GM21576 (cell line): ENCODE measurements around the gene SMIM13.

Source experiments
- ATAC-seq: cut with Tn5 transposase; IDR thresholded peaks from one replicate; pipeline ENCODE4 v1.9.1; 2021; ENCODE audit warnings: mild to moderate bottlenecking, moderate library complexity; ENCODE audit not compliant: unreplicated experiment

SMIM13 gene

DNA sequence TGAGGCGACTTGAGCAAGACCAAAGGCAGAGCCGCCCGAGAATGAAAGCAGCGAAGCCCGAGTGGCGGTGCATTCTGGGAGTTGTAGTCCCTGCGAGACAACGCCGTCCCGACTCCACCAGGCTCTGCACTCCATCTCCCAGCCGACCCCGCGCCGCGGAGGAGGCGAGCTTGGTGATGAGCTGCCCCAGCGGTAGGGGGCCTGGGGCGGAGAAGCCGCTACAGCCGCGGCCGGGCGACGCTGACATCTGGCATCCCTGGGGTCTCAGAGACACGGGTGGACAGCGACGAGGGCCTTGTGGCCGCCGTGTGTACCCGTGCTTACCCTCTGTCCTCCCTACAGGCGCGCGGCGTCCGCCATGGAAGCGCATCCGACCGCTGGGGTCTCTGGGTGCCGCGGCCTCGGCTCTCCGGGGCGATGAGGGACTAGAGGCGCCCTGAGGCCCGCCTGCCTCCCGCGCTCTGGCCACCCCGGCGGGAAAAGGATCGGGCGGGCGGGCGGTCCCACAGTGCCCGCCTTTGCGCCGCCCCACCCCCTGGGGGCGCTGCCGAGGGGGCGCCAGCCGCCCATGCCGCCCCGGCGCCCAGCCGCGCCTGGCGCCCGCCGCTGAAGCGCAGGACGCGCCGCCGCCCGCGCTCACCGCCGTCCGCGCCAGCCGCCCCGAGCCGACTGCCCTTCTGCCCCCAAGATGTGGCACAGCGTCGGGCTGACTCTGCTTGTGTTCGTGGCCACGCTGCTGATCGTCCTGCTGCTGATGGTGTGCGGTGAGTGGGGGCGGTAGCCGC is at the start of gene SMIM13:
TSS of gene SMIM13 (plus strand) at position 209 of the 785 bp plus-strand sequence. CDS start at position 689, 480 bp downstream.
- ATAC-seq = peak; percentile 90

DNA sequence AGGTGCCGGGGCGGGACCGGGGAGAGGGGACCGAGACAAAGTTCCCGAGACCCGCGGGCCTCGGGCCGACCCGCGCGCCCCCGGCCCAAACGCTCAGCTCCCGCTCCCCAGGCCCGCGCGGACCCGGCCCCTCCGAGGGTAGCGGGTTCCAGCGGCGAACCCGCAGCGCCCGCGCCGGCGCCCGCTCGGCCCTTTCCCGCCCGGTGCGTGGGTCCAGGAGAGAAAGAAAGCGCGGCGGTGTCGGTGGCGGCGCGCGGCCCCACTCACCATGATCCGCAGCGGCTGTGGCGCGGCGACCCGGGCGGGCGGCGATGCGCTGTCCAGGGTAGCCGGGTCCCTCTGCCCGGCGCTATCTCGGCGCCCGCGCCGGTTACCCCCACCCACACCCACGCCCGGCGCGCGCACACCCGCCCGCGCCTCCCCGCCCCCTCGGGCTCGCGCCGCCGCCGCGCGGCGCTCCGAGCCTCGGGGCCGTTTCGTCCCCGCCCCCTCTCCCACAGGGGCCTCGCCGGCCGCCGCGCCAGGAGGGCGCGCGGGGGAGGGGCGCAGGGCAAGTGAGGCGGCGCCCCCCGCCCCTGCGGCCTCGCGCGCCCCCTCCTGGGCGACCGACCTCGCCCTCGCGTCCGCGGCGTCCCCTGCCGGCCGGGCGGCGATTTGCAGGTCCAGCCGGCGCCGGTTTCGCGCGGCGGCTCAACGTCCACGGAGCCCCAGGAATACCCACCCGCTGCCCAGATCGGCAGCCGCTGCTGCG is 49.5 kb upstream of the SMIM13 start, which contains the start of gene ELOVL2:
TSS of gene ELOVL2 (minus strand) at position 345 of the 751 bp plus-strand sequence. CDS start at position 270, 75 bp downstream.
- ATAC-seq = peak; percentile 61

DNA sequence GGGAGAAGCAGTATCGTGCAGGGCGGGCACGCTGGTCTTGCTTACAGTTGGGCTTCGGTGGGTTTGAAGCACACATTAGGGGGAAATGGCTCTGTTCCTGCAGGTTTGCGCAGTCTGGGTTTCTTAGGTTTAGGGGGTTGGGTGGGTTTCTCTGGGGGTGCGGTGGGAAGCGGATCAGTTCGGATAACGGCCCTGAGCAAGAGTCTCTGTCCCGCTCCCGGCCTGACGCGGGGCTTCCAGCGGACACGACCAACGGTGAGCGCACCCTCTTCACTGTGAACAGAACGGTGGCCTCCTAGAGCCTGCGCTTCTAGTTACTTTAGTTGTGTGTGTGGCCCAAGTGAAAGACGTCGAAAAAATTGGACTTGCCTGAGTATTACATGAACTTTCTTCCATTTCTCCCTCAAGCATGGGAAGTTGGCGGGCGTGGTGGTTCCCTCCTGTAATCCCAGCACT is 48.9 kb upstream of the SMIM13 start:
- no peak for ATAC-seq

DNA sequence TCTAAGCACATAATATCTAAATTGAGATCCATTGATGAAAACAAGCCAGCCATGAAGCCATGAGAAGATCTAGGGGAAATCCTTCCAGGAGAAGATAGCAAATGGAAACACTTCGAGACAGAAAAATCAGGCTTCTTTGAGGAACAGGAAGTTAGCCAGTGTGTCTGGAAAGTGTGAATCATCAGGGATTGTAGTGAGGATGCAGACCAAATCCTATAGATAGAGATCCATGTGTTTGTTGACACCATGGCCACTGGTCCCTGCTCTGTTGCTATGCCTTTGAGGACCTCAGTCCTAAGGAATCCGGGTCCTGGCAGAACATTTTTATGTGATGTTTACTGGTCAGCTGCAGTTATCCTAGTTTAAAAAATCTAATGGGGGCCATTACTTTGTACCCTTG is 42.9 kb upstream of the SMIM13 start:
- no peak for ATAC-seq

DNA sequence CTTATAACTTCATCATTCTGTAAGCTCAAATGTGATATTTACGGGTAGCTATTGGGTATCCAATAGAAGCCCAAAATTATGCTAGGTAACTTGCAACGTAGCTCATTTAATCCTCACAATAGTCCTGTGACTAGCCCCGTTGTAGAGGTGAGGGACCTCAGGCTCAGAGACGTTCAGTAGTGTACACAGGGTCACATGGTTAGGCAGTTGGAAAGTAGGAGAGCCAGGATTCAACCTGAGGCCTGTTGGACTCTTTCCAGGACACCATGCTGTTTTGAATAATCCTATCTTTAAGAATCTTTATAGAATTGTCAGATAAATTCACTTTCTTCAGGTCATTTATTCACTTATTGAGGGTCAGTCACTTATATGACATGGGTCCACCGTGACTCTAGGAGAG is 40.3 kb upstream of the SMIM13 start:
- ATAC-seq = no peak

DNA sequence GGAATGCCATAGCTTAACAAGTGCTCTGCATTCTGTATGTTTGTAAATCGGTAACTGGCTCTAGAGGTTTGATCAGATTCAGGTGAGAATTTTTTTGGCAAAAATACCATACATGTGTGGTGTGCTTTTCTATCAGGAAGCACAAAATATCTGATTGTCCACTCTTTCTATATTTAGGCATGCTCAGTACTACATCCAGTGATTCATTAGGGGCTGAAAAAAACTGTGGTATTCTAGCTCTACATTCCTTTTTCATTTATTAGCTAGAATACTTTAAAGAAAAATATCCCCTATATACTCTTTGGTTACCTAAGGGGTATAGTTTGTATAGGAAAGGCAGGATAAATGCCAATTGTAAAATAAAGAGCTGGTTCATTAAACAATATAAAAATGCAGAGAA is 38.9 kb upstream of the SMIM13 start:
- no peak for ATAC-seq

DNA sequence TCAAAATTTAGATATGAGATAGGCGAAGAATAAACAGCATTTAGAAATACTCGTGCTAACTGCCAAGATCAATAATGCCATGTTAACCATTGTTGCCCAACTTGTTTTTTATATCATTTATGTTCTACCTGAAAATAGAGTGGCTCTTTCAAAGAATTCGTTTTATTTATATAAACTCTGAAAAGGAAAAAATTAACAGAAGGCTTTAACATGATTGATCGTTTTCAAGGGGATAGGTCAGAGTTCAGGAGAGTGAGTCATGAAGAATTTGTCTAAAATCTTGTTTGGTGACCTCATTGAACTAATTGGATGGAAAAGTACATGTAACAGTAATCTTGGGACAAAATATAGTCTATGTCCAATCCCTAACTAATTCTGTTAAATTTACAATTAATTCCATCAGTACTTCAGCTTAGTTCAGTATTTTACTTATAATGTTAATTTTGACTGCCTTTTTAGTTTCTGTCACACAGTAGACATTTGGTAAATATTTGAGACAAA is 38.5 kb upstream of the SMIM13 start:
- no peak for ATAC-seq

DNA sequence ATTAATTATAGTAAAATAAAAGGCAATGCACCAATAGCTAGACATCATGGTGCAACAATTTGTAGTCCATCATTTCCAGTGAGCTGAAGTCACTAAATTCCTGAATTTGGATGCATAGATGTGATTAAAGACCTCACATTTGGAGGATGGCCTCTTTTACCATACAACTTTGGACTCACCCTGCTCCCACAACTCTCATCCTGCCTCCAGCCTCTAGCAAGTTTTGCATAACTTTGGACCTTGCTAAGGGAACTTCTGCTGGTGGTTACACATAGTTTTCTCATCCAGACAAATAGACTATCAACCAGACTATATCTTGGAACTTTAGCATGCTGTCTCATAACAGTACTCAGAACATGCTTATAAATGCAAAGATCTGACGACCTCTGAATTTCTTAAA is 36.8 kb upstream of the SMIM13 start:
- ATAC-seq = no peak

DNA sequence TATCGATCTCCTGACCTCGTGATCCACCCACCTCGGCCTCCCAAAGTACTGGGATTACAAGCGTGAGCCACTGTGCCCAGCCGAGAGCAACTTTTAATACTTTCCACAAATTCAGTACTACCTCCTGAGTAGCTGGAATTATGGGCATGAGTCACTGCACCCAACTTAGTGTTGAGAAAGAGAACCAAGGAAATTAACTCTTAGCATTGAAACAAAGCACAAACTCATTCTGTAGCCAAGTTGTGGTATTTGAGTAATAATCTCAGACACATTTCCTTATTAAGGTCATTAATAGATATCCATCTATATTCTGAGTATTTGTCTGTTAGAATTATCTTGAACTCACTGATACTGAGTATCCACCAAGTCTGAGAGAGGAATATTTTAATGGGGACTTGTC is 35.2 kb upstream of the SMIM13 start:
- ATAC-seq = no peak

DNA sequence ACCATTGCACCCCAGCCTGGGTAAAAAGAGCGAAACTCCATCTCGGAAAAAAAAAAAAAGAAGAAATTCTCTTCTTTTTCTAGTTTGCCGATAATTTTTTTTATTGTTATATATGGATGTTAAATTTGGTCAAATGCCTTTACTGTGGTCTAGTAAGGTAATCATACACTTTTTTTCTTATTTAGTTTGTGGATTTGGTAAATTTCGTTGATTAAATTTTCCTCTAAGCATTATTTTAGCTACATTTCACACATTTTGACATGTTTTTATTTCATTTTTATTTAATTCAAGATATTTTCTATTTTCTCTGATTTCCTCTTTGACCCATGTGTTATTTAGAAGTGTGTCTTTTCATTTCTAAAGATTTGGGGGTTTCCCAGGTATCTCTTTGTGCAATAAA is 31.6 kb upstream of the SMIM13 start:
- no peak for ATAC-seq

DNA sequence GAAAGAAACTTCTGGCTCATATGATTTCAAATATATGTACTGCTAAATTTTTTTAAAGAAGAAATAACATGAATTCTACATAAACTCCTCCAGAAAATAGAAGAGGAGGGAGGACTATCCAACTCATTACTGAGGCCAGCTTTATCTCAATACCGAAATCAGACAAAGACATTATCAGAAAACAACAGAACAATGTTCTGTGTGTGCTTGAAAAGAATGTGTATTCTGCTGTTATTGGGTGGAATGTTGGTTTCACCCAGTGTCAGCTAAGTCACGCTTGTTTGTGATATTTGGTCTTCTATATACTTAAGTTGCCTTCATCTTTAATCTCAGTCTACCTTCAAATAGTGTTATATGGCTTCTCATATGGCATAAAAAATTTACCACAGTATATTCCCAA is 30.9 kb upstream of the SMIM13 start:
- ATAC-seq = no peak

DNA sequence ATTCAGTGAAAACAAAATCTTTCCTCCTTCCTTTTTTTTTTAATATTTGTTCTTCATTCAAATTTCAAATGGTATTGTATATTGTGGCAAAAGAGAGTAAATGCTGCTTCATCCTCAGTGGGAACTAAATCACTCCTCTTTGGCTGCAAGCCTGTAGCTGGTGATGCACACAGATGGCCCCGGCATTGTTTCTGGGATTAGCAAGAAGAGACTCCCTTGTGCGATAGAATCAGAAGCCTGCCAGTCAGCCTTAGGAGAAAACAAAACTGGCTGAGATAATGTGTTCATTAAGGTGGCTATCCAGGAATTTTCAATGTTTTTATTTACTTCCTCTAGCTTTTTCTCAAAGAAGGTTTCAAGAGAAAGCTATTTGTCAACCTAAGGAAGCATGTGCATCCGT is 28.8 kb upstream of the SMIM13 start:
- no peak for ATAC-seq

DNA sequence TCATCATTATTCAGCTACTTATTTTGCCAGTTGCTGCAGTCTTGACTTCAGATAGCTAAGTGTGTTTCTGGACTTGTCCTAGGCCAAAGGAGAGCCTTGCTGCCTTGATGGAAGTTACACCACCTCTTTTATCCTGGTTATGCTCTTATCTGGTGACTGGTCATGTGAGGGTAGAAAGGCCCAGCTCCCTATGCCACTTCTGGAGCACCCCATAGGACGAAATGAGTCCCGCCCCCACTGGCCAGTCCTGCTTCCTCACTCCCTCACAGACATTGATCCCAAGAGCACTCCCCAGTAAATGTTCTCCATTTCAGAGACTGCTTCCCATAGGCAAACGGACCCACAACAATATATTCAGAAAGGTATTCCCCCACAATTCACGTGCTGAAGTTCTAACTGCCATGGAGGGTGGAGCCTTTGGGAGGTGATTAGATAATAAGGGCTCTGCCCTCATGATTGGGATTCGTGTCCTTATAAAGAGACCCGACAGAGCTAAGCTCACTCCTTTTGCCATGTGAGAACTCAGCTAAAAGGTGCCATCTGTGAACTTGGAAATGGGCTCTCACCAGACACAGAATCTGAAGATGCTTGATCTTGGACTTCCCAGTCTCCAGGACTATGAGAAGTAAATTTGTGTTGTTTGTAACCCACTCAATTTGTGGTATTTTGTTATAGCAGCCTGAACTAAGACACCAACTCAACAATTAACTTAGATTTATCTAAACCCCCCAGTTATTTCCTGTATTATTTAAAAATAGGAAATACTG is 28.0 kb upstream of the SMIM13 start:
- no peak for ATAC-seq

DNA sequence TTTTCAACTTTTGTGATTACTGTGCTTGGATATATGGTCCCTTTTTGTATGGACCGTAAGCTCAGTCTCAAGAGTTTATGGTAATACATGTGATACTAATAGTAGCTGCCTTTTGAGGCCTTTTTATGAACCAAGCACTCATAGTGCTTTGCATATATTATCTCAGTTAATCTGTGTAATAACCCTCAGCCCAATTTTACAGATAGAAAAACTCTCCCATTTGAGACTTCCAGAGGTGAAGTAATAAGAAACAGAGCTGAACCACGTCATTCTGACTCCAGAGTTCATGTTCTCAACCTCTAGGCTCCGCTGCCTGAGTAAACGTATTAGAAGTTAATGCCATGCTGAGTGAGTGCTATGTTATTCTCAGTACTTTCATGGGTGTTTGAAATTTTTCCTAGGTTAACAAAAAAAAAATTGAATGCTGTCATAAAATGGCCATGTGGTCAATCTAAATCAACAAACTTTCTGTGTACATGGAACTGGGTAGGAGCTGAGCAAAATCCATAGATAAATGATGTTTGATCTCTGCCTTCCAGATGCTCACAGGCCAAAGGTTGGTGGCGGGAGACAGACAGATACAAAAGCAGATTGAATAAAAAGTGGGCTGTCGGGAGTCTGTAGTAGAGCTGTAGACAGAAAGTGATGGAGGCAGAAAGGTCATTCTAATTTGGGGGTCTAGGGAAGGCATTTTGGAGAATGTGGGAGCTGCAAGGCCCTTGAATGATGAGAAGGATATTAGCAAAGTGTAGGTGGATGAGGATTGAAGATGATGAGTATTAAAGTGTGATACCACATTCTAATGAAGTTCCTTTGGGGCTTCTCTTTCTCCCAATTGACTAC is 26.9 kb upstream of the SMIM13 start:
- no peak for ATAC-seq

DNA sequence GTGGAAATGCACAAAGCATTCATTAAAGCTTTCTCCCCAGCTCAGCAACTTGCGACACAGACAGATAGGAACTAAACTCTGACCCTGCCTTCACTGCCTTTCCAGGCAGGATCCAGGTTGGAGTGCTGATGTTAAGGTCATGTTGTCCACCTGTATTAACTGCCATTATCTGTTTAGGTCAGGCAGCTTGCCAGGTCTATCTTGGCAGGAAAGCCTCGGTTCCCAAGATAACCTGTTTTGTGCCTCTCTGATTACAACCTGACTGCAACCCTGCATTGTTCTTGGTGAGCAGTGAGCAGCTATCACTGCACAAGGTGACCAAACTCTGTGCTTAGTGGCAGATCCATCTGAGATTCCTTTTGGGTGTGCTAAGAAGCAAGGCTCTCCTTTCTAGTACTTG is 26.3 kb upstream of the SMIM13 start:
- no peak for ATAC-seq

DNA sequence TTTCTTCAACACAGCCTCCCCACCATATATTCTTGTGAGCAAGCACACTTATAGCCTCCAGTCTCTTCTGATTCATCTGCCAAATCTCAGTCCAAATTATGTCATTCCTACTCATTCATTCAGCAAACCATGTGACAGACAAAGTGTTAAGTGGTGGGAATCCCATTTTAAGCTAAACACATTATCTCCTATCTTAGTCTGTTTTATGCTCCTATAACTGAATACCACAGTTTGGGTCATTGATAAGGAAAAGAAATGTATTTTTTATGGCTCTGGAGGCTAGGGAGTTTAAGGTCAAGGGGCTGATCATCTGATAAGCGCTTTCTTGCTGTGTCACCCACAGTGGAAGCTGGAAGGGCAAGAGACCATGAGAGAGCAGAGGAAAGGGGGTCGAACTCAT is 23.9 kb upstream of the SMIM13 start:
- no peak for ATAC-seq

DNA sequence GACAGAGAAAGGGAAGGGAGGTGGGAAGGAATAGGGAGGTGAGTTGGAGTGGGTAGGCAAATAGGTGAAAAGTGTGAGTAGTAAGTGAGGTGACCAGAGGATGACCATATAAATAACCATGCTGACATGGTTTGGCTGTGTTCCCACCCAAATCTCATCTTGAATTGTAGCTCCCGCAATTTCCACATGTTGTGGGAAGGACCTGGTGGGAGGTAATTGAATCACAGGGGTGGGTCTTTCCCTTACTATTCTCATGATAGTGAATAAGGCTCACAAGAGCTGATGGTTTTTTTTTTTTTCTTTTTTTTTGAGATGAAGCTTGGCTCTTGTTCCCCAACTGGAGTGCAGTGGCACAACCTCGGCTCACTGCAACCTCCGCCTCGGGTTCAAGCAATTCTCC is 21.5 kb upstream of the SMIM13 start:
- ATAC-seq = no peak

DNA sequence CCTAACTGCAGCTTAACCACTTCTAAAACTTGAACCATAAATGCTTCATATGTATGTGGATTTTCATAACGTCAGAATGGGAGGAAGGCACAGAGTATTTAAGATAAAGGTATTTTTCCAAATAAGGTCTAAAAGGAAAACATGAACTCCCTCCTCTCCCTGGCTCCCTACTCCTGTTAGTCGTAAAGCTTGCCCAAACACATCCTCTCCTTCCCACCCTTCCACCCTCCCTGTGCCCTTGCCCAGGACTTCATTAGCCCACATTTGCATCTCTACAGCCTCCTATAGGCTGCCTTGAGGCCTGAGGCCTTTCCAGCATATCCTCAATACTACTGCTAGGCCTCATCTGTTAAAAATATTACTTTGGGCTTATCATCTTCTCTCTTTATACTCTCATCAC is 17.1 kb upstream of the SMIM13 start:
- ATAC-seq = no peak

DNA sequence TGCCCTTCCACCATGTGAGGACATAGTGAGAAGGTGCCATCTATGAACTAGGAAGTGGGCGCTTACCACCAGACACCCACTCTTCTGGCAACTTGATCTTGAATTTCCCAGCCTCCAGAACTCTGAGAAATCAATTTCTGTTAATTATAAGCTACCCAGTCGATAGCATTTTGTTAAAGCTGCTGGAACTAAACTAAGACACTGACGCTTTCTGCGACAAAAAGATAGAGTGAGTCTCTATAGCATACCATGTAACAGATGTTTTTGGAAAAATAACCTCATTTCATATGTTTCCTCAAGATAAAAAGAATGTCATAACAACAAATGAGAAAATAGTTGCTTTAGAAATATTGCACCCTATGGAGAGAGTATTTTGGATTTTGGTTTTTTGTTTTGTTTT is 15.4 kb upstream of the SMIM13 start:
- ATAC-seq = no peak

DNA sequence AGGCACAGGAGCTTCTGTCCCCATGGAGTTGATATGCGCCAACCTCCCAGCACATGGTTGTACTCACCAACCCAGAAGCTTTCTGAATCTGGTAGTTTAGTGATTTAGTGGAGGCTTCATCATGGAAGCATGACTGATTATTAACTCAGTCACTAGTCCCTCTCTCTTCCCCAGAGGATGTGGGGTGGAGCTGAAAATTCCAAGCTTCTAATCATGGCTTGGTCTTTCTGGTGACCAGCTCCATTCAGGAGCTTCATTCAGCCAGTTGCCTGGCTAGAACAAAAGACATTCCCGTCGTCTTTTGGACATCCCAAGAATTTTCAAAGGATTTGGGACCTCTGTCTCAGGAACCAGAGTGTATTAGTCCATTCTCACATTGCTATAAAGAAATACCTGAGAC is 13.3 kb upstream of the SMIM13 start:
- no peak for ATAC-seq
